K562 (cell line): ENCODE data around the gene POU2F3. TPM values are rescaled to one million over a fixed set of nuclear protein-coding genes. Genes with fewer than 3 reads are reported as not detected.
"Not testable (repeated sequence)": the region's sequence is repeated elsewhere in the genome, so short reads cannot be mapped to it uniquely, and the experiment has no call there.

ENCODE experiments used
- ATAC-seq: fragments of 200-7000 bp; cut with Tn5 transposase; 3 replicates; pipeline ENCODE4 v1.9.1; 2020; ENCODE audit warnings: moderate library complexity
- BruUV-seq: library from RNA; stranded (reverse); fragments of 400-500 nt; replicated peaks from 2 replicates; lab custom pipeline; 2021; lab: Mats Ljungman, UMichigan
- CTCF ChIA-PET: fragments of 300-600 bp; formaldehyde crosslinking; extraction: SDS; loops from one replicate; lab custom pipeline; 2021; ENCODE audit warnings: low intra/inter-chr PET ratio; lab: Yijun Ruan, JAX
- POLR2A ChIA-PET: fragments of 300-600, 350-650 bp; sonication (Branson Sonifier 250); formaldehyde crosslinking; extraction: SDS; loops from one replicate; lab custom pipeline; 2021; ENCODE audit warnings: antibody characterized with exemption, inconsistent platforms; lab: Yijun Ruan, JAX
- DNase-seq, 4 experiments: peaks; one replicate each; pipeline versions ENCODE4 v3.0.0 to v3.0.0-alpha.2; 2011 to 2018; ENCODE audit warnings: low spot score in 3 of 4, mixed read lengths in 3 of 4; ENCODE audit errors: extremely low read depth in 1 of 4
- FAIRE-seq: peaks from 2 replicates; lab custom pipeline; 2011; peaks lifted over from hg19 to GRCh38; lab: Jason Lieb, UNC
- H2AFZ ChIP-seq: 2 replicates; pipeline ENCODE4 v1.6.0; 2011; ENCODE audit warnings: low read depth, low read length, control low read depth, inconsistent platforms
- H3K27ac ChIP-seq: fragments of 200-600 bp; 3 replicates; pipeline ENCODE4 v1.8.0; 2011; ENCODE audit warnings: low read depth, mild to moderate bottlenecking, control low read depth, inconsistent platforms, low read length, moderate library complexity, mixed read lengths; ENCODE audit errors: extremely low read depth
- H3K27me3 ChIP-seq, 2 experiments: fragments of 300-600 bp in 1 of 2; 2 replicates in 1 of 2; 3 replicates in 1 of 2; pipeline versions ENCODE4 v1.6.0 to v1.8.0; 2011; ENCODE audit warnings: inconsistent platforms in 2 of 2, low read length in 2 of 2, mild to moderate bottlenecking in 1 of 2, mixed read lengths in 1 of 2, moderate library complexity in 1 of 2; ENCODE audit not compliant: control insufficient read depth in 2 of 2, insufficient read depth in 2 of 2
- H3K36me3 ChIP-seq: fragments of 300-600 bp; 3 replicates; pipeline ENCODE4 v1.8.0; 2011; ENCODE audit warnings: mild to moderate bottlenecking, low read length, inconsistent platforms; ENCODE audit not compliant: control insufficient read depth, insufficient read depth
- H3K4me1 ChIP-seq, 2 experiments: fragments of 200-600 bp in 1 of 2; replicated peaks in 1 of 2; 2 replicates in 1 of 2; 3 replicates in 1 of 2; pipeline versions ENCODE4 v1.5.1 to v1.8.0; 2011; ENCODE audit warnings: inconsistent platforms in 2 of 2, low read length in 2 of 2, mild to moderate bottlenecking in 1 of 2, mixed read lengths in 1 of 2, moderate library complexity in 1 of 2; ENCODE audit not compliant: control insufficient read depth in 2 of 2, insufficient read depth in 2 of 2
- H3K4me2 ChIP-seq: 2 replicates; pipeline ENCODE4 v1.6.1; 2011; ENCODE audit warnings: low read length, control low read depth, inconsistent platforms, mixed read lengths; ENCODE audit not compliant: insufficient read depth
- H3K4me3 ChIP-seq: fragments of 200-600 bp; sonication (generic), shearing (Covaris generic); 2 replicates; pipeline ENCODE4 v1.5.1; 2016; ENCODE audit warnings: control low read depth, inconsistent platforms
- H3K79me2 ChIP-seq: fragments of 200-600 bp; 3 replicates; pipeline ENCODE4 v1.8.0; 2011; ENCODE audit warnings: low read length, inconsistent platforms; ENCODE audit not compliant: control insufficient read depth, insufficient read depth
- H3K9ac ChIP-seq, 2 experiments: 2 replicates each; pipeline versions ENCODE4 v1.6.0 to v1.6.1; 2011; ENCODE audit warnings: low read depth in 2 of 2, low read length in 2 of 2, control low read depth in 1 of 2, inconsistent platforms in 1 of 2, mild to moderate bottlenecking in 1 of 2, mixed read lengths in 1 of 2; ENCODE audit not compliant: insufficient read depth in 1 of 2
- H3K9me1 ChIP-seq: one replicate; pipeline ENCODE4 v1.6.0; 2011; ENCODE audit warnings: inconsistent platforms, mild to moderate bottlenecking, low read length, moderate library complexity; ENCODE audit not compliant: control insufficient read depth, insufficient read depth
- H3K9me3 ChIP-seq: replicated peaks from 2 replicates; pipeline ENCODE4 v1.5.1; 2011; ENCODE audit warnings: low read depth, low read length, inconsistent platforms; ENCODE audit not compliant: control insufficient read depth, insufficient read depth
- H4K20me1 ChIP-seq: replicated peaks from 2 replicates; pipeline ENCODE4 v1.6.1; 2011; ENCODE audit warnings: low read length, inconsistent platforms, mixed read lengths; ENCODE audit not compliant: control insufficient read depth, insufficient read depth
- ARID3B ChIP-seq: fragments of 250-450 bp; sonication (Bioruptor Pico); IDR thresholded peaks from 2 replicates; pipeline ENCODE4 v1.4.0; 2020; ENCODE audit warnings: borderline replicate concordance
- BCLAF1 ChIP-seq, 2 experiments: fragments of 450-650 bp in 1 of 2; IDR thresholded peaks; 2 replicates each; pipeline ENCODE4 v1.6.1; 2011 to 2017; ENCODE audit warnings: low read depth in 2 of 2, antibody characterized with exemption in 1 of 2, borderline replicate concordance in 1 of 2, low read length in 1 of 2, mild to moderate bottlenecking in 1 of 2, mixed read lengths in 1 of 2; ENCODE audit not compliant: control insufficient read depth in 1 of 2
- CBX5 ChIP-seq: IDR thresholded peaks from 2 replicates; pipeline ENCODE4 v1.6.1; 2014; ENCODE audit warnings: low read depth, borderline replicate concordance
- RFX1 ChIP-seq: fragments of 450-650 bp; IDR thresholded peaks from 2 replicates; pipeline ENCODE4 v1.6.1; 2016; ENCODE audit warnings: mild to moderate bottlenecking, moderate library complexity
- SRF ChIP-seq, 2 experiments: fragments of 250-450, 450-650 bp in 1 of 2; sonication (Bioruptor Pico) in 1 of 2; sonication (generic) in 1 of 2; formaldehyde crosslinking; IDR thresholded peaks; 2 replicates each; pipeline versions ENCODE4 v1.5.0 to v1.5.1; 2020 to 2022; ENCODE audit warnings: mild to moderate bottlenecking in 1 of 2, missing genetic modification reagents in 1 of 2
- ZNF134 ChIP-seq: fragments of 250-450 bp; sonication (Bioruptor Pico); conservative IDR thresholded peaks from 2 replicates; pipeline ENCODE4 v1.4.0; 2020
- ZNF41 ChIP-seq: fragments of 250-450 bp; sonication (Bioruptor Pico); conservative IDR thresholded peaks from 2 replicates; pipeline ENCODE4 v1.4.0; 2020; ENCODE audit warnings: mild to moderate bottlenecking
- WGBS: fragments of 100-300 bp; shearing (Covaris generic); methylation state at CpG from one replicate; pipeline ENCODE4 v1.1.6; 2016; ENCODE audit warnings: low coverage, mixed read lengths; ENCODE audit not compliant: insufficient coverage; ENCODE audit errors: missing lambda C conversion rate; 5-methylcytosine and 5-hydroxymethylcytosine counted together
- in situ Hi-C: fragments of 300-500 bp; cut with MboI; formaldehyde crosslinking; loops from 4 replicates; pipeline ENCODE4 v1.15.0; 2018; ENCODE audit warnings: inconsistent platforms, mixed read lengths
- intact Hi-C: fragments of 100-400 bp; cut with micrococcal nuclease; formaldehyde crosslinking; loops from 2 replicates; pipeline ENCODE4 v1.14.2; 2022
- polyA plus RNA-seq, 8 experiments: library from polyadenylated mRNA; depleted of rRNA in 4 of 8; stranded (reverse) in 5 of 8; unstranded in 3 of 8; fragments of >200 nt; fragmentation: Nextera tagmentation in 2 of 8; fragmentation: Illumina TruSeq in 1 of 8; extraction: Ambion mirVana in 2 of 8; extraction: Trizol in 1 of 8; gene quantifications; 2 replicates each; pipeline versions ENCODE4 v1.2.1 to v1.2.3, GENCODE V29; 2011 to 2014; ENCODE audit warnings: inconsistent platforms in 1 of 8, missing spikeins in 1 of 8
- total RNA-seq, 7 experiments: library from RNA; depleted of rRNA in 6 of 7; stranded (reverse); fragments of >200 nt in 6 of 7; fragmentation: Illumina TruSeq in 2 of 7; extraction: Trizol in 2 of 7; gene quantifications; 2 replicates each; pipeline versions ENCODE4 v1.2.1 to v1.2.3, GENCODE V29; 2011 to 2021; ENCODE audit warnings: low replicate concordance in 1 of 7

Gene POU2F3
- total and polyA plus RNA-seq, 9 of the 15 experiments (the other 6 are each of a cell fraction or from before 2014, with no cell fraction given) = not detected

DNA sequence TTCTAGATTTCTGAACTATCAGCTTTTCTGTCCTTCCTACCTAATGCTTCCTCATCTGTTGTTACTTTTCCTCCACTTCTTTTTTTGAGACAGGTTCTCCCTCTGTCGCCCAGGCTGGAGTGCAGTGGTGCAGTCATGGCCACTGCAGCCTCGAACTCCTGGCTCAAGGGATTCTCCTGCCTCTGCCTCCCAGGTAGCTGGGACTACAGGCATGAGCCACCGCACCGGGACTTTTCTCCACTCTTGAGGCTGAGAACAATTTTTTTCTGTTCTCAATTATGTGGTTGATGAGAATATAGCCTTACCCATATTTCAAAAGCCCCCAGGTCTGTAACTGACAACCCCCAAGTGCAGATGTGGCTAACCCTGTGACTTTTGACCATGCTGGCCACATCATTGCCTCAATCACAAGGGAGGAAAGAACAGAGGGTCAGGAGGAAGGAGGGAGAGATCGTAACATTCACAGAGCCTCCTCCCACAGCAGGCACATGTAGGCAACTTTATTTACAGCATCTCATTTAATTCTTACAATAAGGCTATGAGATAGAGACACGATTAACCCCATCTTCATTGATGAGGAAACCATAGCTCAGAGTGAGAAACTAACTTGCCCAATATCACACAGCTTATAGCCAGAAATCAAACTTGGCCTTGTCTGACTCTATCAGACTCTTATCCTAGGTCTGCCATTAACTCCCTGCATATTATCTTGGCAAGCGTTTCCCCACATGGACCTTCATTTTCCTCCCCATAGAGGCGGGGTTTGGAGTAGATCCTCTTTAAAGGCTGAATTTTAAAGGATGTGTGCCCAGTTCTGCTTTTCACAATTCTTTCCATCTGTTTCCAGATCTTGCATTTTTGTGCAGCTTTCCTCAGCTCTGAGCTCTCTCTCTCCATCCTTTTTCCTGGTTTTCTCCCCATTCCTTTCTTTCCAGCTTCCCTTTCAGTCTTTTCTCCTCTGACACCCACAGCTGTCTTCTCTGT, 9.6 kb downstream of the POU2F3 start:
- H3K9ac ChIP-seq = no peak overlapping the region
- no peaks in the 10 kb centered on the region for H3K9me1 ChIP-seq
- 0 out of 2 replicates have a peak, but pooled peaks cover 5% of the 10 kb centered on the region for H4K20me1 ChIP-seq
- BruUV-seq = no TSS peak
- ChIA-PET CTCF (no interaction called here), POLR2A (interaction anchor here (0.6 to 1.6 kb wide), 4 partner anchors 9 to 240 kb away, joined by 3 read pairs; no protein-coding TSS in a partner anchor)
- TF ChIP-seq BCLAF1 (IDR thresholded peaks at IDR 0.05; ENCODE audit: borderline replicate concordance in 1 of 2, control insufficient read depth in 1 of 2, low read depth in 2 of 2, low read length in 1 of 2) (no peak), SRF (CRISPR knock-in tag; IDR thresholded peaks at IDR 0.05) (no peak), ARID3B (CRISPR knock-in tag) (no peak), ZNF41 (no peak), RFX1 (no peak), CBX5 (no peak), ZNF134 (CRISPR knock-in tag) (no peak)
- DNase-seq (no peak), FAIRE-seq (no peak), ATAC-seq (no peak)
- H2AFZ ChIP-seq = no peak overlapping the region
- H3K27ac ChIP-seq = no peak overlapping the region
- in situ Hi-C loops (no loop called here), intact Hi-C loops (no loop called here)
- H3K27me3 ChIP-seq = peaks cover 33 to 63% of the 10 kb centered on the region in 2 experiments
- no peaks in the 10 kb centered on the region for H3K9me3 ChIP-seq
- no peaks in the 10 kb centered on the region for H3K4me1 ChIP-seq
- 4% methylated on average over 8 of the region's 8 CpGs for WGBS
- no peak overlapping the region for H3K4me2 ChIP-seq
- no peak overlapping the region for H3K4me3 ChIP-seq
- H3K36me3 ChIP-seq = no peaks in the 10 kb centered on the region
- no peaks in the 10 kb centered on the region for H3K79me2 ChIP-seq

GRCh38 chr11:120253377-120253776, 13.4 kb downstream of the POU2F3 start:
- intact Hi-C loops, H4K20me1 ChIP-seq, H3K79me2 ChIP-seq, DNase-seq, H3K4me1 ChIP-seq, FAIRE-seq, ATAC-seq, H3K4me2 ChIP-seq, H2AFZ ChIP-seq, H3K36me3 ChIP-seq, H3K4me3 ChIP-seq, H3K9ac ChIP-seq, H3K9me3 ChIP-seq, H3K27ac ChIP-seq, BruUV-seq, H3K9me1 ChIP-seq, CTCF ChIA-PET, in situ Hi-C loops: not testable (repeated sequence)
- peaks cover 34 to 70% of the 10 kb centered on the region in 2 experiments; a peak in 4 of 5 replicates for H3K27me3 ChIP-seq
- WGBS = 6% methylated on average over 13 of the region's 13 CpGs
- POLR2A ChIA-PET = interaction anchor here (1.0 kb wide), 1 partner anchor 10 kb away, joined by 3 read pairs; no protein-coding TSS in a partner anchor
